ENCODE results near the gene RAD50.

RAD50 gene

DNA sequence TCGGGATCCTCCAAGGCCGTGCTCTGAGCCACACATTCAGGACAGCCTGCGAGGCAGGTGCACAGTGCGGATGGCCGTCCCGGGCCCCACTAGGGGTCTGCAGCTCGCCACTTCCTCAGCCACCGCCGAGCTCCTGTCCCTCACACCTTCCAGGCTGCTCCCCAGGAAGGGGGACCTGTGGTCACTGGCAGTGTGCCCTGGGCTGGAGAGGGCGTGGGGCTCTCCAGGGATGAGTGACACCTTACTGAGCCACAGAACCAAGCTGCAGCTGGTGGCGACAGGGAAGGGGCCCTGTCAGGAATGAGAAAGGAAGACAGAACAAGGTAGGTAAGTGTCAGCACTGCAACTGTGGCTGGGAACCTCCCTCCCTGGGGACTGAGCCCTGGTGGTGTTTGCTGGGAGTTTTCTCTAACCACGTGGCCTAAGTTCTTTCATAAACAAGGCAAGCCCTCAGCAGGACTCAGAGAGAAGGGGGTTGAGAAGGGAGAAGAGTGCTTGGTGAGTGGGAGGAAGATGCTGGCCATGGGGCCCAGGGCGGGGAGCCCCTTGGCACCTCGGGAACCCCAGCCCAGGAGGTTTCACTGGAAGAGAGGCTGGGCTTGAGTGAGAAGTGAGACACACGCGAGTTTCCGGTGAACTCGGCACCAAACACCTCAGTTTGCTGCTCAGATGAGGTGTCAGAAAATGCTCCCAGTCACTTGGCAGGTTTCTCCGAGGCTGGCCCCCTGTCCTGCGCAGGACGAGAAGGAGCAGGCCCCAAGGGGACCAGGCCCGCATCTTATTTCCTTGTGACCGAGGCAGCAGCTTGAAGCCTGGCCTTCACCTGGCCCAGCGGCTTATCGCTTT is 106.4 kb downstream of the RAD50 start:
- DNase-seq: no peak

DNA sequence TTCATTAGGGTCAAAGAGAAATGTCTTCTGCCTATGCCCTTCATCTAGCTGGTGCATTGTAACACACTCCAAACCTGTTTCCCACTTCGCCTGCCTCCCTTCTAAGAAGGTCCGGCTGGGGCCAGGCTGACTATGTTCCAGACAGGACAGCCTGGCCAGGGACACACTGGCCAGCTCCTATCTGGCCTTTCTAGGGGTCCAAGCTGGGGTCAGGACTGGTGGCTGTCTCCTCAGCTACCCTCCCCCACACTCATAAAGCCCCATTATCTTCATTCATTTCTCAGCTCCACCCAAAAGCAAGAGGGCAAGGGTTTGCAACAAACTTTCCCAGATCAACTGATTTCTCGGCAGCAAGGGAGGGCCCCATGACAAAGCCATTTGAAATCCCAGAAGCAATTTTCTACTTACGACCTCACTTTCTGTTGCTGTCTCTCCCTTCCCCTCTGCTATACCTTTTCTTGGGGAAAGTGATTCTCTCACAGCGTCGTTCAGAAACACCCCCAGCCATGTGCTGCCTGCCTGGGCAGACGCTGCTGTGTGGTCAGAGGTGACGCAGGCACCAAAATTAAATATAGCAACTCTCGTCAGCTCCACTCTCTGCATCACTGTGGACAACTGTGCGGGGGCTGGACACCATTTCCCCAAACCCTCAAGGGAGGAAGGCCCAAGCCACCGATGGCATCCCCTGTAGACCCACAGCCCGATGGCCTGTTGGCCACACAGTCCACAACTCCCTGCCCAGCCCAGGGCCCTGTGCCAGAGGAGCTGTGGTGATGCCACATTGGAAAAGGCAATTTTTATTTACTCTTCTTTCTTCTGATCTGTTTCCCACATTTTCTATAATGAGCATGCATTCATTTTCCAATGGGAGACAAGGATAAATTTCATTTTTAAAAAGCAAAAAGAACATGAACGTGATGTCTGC is 107.3 kb downstream of the RAD50 start:
- DNase-seq: no peak

DNA sequence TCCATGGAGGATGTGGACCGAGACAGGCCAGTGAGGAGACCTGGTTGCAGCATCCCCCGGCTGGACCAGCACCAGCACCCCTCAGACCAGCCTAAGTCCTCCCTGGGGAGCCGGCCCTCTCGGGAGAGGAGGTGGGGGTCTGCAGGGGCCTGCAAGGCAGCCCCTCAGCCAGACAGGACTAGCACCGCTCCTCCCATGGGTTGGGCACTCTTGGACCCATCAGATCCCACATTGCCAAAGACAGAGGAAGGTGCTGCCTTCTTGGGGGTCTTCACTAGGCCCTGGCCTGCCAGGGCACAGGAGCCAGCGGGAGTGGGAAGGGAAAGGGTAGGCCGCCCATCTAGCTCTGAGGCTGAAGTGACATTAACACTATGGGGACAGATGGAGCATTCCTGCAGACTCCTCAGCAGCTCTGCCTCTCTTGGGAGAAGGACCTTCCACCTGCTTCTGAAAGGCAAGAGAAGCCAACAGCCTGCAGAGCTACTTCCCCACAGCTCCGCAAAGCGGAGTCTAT is 108.0 kb downstream of the RAD50 start:
- DNase-seq: no peak

DNA sequence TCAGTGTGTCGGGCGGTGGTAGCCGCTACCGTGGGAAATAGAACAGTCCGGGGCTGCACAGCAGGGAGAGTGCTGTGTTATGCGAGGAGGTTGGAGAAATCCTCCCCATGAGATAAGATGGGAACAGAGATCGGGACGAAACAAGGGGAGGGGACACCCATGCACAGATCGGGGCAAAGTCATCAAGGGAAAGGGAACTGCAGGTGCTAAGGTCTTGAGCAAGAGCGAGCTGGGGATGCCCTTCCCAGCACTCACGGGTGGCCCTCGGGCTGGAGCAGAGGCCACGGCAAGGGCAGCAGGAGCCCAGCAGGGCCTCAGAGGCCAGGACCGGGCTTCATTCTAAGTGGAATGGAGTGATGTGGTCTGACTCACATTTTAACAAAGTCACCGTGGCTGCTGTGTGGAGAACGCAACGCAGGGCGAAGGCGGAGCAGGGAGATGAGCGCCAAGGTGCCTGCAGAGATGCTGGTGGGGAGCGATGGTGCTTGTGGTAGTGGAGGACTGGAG is 108.8 kb downstream of the RAD50 start:
- DNase-seq: no peak

DNA sequence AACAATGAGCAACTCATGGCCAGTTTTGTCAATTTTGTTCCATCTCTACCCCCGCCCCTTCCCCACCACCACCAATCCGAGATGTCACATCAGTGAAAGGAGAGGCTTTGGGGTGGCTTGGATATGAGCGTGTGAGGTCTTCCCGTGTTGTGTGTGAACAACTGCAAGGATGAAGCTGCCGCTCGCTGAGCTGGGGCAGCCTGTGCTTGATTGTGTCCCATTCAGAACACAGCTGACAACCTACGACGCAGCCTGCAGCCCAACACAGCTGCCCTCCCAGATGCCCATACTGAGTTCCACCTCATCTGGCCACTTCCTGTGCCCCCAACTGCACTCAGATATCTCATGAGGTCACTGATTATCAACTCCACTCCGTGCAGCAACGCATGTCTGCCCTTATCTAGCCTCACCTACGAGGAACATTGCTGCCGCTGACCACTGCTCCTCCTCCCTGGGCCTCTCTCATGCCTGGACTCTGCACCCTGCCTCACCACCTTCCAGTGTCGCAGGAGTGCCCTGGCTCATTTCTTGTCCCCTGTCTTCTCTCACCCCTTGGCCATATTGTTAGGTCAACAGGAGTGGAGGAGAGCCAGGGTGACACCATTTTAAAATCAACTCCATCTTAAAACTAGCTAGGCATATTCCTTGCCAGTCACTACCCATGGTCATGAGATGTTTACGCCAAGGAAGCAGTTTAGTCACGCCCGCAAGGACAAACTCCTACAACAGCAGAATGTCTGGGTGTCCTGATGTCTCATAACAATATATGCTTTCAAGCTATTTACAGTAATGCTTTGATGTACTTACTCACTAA is 109.7 kb downstream of the RAD50 start:
- DNase-seq: no peak

DNA sequence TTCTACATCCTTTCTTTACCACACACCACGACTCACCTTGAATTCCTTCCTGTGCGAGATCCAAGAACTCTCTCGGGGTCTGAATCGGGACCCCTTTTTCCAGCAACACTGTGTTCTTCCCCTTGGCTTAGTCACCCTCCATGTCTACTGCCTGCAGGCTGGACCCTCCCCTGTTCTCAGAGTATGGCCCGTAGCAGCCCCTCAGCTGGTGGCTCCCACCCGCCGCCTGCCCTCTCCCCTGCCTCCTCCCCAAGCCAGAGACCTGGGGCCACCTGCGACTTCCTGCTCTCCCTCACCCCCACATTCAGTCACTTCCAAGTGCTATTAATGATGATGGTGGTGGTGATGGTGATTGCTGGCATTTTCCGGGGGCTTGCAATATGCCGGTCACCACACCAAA is 110.5 kb downstream of the RAD50 start:
- no peak for DNase-seq

DNA sequence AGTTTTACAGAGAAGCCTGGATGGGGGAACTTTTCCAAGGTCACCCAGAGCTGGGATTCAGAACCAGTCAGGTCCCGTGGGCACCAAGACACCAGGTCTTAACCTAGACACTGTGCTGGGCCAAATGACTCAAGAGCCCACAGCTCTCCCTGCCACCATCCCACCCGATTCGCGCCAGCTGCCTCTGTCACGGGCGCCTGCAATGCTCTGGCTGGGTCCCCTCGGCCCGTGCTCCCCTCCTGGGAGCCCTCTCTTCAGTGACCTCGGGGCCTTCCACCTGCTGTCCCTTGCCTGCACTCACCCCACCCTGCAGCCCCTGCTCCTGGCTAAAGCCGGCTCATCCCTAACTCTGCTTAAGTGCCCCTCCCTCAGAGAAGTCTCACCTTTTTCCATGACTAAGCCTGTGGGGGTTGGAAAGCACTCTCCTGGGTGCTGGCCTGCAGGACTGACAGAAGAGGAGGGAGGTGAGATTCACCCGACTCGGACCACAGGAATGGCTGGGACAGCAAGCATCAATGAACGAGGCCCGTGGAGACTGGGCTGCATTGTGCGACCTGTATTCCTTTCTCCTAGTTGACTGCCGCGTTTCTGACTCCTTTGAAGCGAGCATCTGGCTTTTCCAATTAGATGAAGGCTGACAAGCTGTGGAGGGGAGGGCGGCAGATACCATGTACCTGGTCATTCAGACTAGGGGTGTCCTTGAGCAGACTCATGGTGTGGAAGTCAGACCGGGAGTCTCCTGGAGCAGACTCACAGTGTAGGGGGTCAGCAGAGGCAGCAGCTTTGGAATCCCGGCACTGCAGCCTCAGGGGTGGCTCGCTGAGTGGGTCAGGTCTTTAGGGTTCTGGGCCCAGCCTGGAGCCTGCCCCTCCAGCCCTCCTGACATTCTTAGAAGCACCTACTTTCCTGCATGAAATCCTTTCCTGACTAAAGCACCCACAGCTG is 111.3 kb downstream of the RAD50 start:
- no peak for DNase-seq

DNA sequence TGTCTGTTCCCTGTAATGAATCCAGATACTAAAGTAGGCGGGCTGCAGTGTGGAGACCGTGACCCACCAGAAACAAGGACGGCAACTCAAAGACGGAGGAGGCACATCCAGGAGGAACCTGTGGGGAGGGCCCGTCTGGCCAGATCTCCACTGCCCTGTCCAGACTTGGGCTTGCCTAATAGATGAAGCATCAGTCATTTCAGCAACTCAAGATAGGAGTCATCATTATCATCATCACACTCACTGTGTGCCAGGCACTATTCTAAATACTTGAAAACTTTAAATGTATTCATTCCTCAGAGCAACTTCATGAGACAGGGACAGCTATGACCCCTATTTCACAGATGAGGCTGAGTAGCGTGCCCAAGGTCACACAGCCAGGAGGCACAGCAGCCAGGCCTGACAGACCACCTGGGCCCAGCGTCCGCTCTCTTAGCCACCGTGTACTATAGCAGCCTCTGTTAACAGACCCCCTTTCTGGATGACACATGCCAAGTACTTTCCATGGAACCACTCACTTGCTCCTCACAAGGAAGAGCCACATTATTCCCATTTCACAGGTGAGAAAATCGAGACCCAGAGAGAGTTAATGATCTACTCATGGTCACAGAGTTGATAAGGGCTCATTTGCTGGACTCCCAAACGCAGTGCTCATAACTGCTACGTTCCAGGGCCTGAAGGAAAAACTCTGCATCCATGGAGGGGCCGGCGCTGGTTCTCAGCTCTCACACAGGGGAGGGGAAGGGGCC is 112.1 kb downstream of the RAD50 start:
- no peak for DNase-seq

DNA sequence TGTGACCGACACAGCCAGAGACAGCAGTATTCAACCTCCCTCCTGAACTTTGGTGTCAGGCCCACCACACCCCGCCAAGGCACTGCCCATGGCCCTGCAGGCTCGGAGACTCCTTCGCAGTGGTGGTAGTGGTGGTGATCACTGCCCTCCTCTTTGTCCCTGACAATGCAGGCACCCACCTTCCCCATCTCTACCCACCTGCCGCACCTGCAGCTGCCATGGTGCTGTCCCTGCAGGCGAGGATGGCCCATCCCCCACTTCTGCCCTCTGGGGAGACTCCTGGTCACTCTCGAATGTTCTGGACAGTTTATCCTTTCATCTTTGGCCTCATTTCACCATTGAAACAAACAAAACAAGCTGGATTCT is 112.7 kb downstream of the RAD50 start:
- no peak for DNase-seq

DNA sequence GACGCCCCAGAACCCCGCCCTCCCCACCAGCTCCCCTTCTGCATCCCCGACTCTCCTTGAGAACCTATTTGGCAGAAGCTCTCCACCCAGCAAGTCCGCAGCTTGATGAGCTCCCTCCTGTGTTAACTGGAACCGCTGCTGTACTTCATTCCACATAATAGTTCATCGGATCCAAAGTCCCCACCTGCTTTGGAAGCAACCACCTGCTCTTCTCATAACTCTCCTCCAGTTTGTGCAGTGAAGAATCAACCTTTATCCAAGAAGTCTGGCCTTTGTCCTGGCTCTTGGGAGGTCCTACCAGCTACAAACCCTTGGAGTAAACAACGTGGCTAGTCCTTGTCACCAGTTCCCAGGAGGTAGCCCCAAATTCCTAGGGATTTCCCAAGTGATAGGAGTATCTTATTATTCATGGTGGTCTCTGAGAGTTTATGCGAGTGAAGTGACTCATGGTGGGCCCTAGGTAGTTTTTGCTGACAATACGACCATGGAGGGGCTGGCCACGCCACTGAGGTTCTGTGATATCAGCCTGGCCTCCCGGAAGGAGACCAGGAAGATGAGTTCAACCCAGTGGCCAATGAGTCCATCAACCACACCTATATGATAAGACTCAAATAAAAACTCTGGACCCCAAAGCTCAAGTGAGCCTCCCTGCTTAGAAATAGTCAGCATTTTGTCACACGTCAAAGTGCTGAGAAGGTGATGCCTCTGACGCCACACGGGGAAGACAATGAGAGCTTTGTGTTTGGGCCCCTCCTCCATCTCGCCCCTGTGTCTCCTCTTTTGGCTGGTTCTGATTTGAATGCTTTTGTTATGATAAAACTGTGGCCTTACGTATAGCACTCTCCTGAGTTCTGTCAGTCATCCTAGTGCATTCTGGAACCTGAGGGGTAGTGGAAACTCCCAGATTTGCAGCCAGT is 113.4 kb downstream of the RAD50 start:
- no peak for DNase-seq

DNA sequence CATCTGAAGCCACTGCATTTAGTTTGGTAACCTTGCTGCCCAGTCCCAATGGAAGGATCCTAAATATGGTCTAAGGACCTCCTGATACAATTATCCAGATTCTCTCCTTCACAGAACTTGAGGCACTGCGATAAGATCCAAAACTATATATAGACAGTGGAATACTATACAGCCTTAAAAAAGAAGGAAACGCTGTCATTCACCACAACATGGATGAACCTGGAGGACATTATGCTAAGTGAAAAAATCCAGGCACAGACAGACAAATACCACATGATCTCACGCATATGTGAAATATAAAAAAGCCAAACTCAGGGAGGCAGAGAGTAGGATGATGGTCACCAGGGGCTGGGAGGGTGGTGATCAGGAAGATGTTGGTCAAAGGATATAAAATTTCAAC is 114.2 kb downstream of the RAD50 start:
- no peak for DNase-seq

DNA sequence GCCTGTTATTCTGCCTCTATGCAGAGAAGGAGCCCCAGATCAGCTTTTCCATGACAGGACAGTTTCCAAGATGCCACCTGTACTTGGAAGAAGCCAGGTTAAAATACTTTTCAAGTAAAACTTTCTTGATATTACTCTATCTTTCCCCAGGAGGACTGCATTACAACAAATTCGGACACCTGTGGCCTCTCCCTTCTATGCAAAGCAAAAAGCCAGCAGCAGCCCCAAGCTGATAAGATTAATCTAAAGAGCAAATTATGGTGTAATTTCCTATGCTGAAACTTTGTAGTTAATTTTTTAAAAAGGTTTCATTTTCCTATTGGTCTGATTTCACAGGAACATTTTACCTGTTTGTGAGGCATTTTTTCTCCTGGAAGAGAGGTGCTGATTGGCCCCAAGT is 116.7 kb downstream of the RAD50 start:
- DNase-seq: no peak

DNA sequence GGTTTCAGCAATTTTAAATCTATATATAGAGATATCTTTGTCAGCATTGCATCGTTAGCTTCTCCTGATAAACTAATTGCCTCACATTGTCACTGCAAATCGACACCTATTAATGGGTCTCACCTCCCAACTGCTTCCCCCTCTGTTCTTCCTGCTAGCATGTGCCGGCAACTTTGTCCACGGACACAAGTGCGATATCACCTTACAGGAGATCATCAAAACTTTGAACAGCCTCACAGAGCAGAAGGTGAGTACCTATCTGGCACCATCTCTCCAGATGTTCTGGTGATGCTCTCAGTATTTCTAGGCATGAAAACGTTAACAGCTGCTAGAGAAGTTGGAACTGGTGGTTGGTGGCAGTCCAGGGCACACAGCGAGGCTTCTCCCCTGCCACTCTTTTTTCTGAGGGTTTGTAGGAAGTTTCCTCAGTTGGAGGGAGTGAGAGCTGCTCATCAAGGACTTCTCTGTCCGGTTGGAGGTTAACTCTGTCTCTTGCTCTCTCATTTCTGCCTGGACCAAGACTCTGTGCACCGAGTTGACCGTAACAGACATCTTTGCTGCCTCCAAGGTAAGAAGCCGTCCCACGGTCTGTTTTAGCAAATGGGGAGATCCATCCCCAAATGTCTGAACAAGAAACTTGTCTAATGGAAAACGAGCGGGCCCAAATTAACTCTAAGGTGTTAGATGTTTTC is 117.3 kb downstream of the RAD50 start, which contains the start of gene IL4:
TSS of gene IL4 (plus strand) at position 51 of the 692 bp plus-strand sequence. CDS start at position 113, 62 bp downstream.
- no peak for DNase-seq

DNA sequence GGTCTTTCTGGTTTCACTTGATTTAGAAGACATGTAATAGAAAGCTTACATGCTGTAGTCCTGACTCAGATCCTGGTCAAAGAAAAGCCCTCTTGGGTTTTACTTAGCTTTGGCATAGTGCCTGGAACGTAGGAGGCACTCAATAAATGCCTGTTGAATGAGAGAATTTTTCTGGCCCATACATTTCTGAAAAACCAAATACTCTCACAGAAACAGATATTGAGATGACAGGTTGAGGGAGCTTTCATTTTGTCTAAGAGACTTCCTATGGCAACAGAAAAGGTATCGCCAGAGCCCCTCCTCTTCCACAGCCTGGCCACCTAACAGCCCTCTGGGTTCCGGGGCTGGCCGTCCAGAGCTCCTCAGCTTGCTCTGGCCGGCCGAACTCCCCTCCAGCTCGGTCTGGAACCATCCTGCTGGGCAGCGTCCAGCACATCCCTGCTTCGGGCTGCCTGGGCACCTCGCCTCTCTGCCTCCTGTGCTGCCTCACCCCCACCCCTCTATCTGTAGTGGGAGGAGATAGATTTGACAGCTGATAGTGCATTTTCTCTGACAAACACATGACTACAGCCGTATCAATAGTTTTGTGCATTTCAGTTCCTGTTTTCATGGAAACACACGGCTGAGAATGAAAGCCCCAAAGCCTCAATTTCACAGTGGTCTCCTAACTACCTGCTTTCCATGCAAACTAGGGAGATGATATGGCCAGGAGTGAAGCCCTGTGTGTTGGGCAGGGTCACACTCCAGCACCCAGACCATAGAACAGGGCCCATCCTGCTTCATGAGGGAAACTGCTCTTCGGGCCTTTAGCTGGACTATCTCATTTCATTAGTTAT is 118.1 kb downstream of the RAD50 start:
- DNase-seq: no peak

DNA sequence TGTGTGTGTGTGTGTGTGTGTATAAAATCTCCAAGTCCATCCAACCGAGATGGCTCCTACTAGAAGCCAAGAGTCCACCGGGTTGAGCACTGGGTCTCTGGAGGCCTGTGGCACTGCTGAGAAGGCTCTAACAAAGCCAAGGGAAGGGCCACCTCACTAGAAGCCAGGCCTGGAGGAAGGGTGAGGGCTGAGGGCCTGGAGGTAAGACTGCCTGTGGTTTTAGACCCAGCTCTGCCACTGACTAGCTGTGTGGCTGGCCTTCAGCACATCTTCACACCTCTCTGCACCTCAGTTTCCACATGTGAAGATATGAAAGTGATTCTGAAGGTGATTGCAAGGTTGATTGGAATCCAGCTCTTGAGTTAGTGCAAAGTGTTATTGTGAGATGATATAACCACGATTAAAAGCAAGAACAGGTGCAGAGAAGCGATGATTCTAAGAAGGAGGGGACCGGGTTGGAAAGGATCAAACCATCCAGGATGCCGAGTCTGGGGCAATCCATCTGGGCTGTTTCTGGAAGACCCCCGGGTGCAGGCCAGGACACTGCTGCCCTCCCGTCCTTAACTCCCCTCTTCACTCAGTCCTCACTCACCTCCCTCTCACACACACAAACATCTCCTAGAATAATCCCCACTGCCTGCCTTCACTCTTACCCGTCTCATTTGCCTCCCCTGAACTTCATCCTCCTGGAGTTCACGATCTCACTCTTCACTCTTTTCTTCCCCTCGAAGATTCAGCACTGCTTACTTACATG is 119.3 kb downstream of the RAD50 start:
- no peak for DNase-seq

DNA sequence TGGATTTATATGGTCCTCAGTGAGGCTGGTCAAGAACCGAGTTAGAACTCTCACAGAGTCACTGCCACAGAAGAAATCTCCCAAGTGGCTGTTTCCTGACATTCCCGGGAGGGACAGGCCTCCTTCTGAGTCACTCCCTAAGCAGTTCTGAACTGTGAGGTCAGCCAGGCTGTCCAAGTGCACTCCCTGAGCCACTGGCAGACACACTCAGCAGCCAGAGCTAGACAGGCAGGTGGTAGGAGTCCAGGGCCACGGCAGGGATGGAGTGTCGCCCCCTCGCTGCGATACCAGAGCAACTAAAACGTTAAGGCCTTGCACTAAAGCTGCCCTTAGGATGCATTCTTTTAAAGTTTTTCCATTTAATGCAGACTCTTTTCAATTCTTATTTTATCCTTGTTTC is 120.4 kb downstream of the RAD50 start:
- no peak for DNase-seq

Data from NCI-H2081 treated with DMSO at 0.1 percent for 48 hours (cell line).